ENCODE measurements around the gene IP6K2. TPM values are rescaled to one million over a fixed set of nuclear protein-coding genes. Genes with fewer than 3 reads are reported as not detected.
A peak's percentile ranks its signal among the peaks of the same experiment; 100 is the strongest.

Gene IP6K2
- total and polyA plus RNA-seq, 2 of the 13 experiments (the other 11 are each of a cell fraction or from before 2014, with no cell fraction given), result 85.5 to 112 TPM

- TF ChIP-seq STAT6 (CRISPR knock-in tag; IDR thresholded peaks at IDR 0.05; ENCODE audit: borderline replicate concordance) (no peak), ZNF761 (CRISPR knock-in tag; conservative IDR thresholded peaks at IDR 0.05) (no peak; the same call in 1 of the 2 replicates), ELF1 (CRISPR knock-in tag; IDR thresholded peaks at IDR 0.05) (no peak), GTF2F1 (IDR thresholded peaks at IDR 0.05; ENCODE audit: low read length) (no peak), ZNF512B (CRISPR knock-in tag; IDR thresholded peaks at IDR 0.05; ENCODE audit: borderline replicate concordance) (no peak), NFE2L2 (IDR thresholded peaks at IDR 0.05; ENCODE audit: low read length) (no peak), KDM3A (CRISPR knock-in tag; IDR thresholded peaks at IDR 0.05; ENCODE audit: low read depth) (no peak), PAWR (CRISPR knock-in tag; IDR thresholded peaks at IDR 0.05; ENCODE audit: borderline replicate concordance) (no peak), ZMYM4 (CRISPR knock-in tag; IDR thresholded peaks at IDR 0.05) (peak; percentile 43; the same call in 1 of the 2 replicates), ZNF839 (CRISPR knock-in tag; IDR thresholded peaks at IDR 0.05; ENCODE audit: borderline replicate concordance) (no peak), ZMYM3 (CRISPR knock-in tag; IDR thresholded peaks at IDR 0.05) (no peak), KDM1A (CRISPR knock-in tag; IDR thresholded peaks at IDR 0.05) (no peak), ESRRA (CRISPR knock-in tag; IDR thresholded peaks at IDR 0.05; ENCODE audit: low read depth) (peak; percentile 86), AHDC1 (CRISPR knock-in tag; IDR thresholded peaks at IDR 0.05; ENCODE audit: borderline replicate concordance) (no peak), E2F1 (CRISPR knock-in tag; IDR thresholded peaks at IDR 0.05) (peak; percentile 45; the same call in 1 of the 2 replicates), MATR3 (CRISPR knock-in tag; IDR thresholded peaks at IDR 0.05) (no peak), RXRA (CRISPR knock-in tag; IDR thresholded peaks at IDR 0.05) (no peak)
These were observed 31.2 kb downstream of the IP6K2 start, which contains the start of gene NCKIPSD (continued) for GRCh38 chr3:48685603-48686511.

Data from HepG2 (cell line).